Measurements from ENCODE around the gene QRICH2.
"Not testable (repeated sequence)": the region's sequence is repeated elsewhere in the genome, so short reads cannot be mapped to it uniquely, and the experiment has no call there.

The QRICH2 gene

GRCh38 chr17:76265624-76266243 is 42.3 kb downstream of the QRICH2 start:
- peak; percentile 41 for DNase-seq (ENCODE audit: low spot score)

DNA sequence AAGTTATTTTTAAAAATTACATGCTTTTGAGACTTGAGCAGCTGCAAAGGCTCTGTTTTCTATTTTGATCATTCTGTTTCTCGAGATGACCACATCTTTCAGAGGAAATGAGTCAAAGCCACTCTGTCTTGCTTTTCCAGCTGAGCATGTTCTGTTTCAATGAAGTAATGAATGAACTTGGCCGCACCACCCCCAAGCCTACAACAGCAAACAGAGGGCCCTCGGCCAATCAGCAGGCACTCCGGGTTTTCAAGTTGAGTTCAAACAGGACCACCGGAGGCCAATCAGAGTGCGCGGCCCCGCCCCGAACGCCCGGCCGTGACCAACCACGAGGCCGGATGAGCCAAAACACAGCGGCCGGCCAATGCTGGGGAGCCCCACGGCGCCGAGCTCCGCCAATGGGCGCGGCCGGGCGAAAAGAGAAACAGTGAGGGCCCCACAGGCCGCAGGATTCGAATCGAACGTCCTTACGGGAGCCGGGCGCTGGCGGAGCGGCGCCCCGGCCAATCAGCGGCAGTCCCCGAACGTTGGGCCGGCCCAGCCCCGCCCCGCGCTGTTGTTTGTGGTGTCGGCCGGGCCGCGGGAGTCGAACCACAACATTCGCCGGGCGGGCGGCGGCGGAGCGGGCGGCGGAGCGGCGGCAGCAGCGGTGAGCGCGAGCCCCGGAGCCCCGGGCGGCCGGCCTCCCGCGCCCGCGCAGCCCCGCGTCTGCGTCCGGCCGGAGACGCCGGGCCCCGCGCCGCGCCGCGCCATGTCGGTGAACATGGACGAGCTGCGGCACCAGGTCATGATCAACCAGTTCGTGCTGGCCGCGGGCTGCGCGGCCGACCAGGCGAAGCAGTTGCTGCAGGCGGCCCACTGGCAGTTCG is 43.1 kb downstream of the QRICH2 start, which contains the start of gene UBALD2:
Gene UBALD2 (plus strand): TSS at position 594 of the 869 bp plus-strand sequence. CDS start 158 bp downstream, at position 752.
- peak; percentile 100 for DNase-seq (ENCODE audit: low spot score)

DNA sequence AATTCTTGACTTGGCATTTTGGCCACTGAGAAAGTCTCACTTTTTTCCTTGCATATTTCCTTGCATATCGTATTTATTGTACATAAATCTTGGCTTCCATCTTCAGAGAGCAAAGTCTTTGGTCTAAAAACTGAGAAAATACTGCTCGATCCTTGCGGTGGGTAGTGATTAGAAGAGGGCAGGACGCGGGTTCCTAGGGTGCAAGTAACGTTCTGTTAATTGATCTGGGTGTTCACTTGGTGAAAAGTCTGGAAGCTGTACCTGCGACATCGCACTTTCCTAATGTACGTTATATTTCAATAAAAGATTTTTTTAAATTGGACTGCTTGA is 43.7 kb downstream of the QRICH2 start:
- no peak for DNase-seq (ENCODE audit: low spot score)

DNA sequence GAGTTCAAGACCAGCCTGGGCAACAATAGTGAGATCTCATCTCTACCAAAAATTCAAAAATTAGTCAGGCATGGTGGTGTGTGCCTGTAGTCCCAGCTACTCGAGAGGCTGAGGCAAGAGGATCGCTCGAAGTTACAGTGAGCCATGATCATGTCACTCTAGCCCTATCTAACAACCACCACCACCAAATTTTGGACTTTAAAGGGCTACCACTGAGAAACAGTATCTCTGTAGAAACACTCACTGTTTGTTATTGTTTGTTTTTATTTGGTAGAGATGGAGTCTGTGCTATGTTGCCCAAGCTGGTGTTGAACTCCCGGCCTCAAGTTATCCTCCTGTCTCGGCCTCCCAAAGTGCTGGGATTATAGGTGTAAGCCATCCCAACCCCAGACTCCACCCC is 44.2 kb downstream of the QRICH2 start:
- no peak for DNase-seq (ENCODE audit: low spot score)

- peak; percentile 88 for DNase-seq (ENCODE audit: low spot score)
Measured at GRCh38 chr17:76262732-76263344, 45.2 kb downstream of the QRICH2 start.

DNA sequence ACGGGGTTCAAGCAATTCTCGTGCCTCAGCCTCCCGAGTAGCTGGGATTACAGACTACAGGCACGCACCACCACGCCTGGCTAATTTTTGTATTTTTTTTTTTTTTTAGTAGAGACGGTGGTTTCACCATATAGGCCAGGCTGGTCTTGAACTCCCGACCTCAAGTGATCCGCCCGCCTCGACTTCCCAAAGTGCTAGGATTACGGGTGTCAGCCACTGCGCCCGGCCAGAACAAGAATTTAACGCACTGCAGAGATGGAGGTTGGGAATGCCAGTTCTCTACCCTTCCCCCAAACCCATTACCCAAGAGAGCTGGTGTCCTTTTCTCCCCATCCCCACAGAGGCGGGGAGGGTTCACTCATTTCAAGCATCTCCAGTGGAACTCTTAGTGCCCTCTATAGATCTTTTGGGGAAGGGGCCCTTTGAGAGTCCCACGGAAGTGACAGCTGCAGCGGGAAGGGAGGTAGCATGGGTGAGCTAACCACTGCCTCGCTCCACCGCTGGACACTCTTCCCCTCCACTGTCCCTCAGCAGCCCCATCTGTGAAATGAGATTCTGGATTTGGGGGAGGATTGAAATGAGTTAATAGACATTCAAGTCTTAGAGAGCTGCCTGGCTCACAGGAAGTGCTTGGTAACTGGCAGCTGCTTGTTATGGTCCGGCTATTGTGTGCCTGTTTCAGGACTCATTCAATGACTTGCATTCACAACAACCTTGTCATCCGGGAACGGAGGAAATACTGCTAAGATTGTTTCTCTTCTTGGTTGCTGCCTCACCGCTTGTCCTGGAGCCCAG is 46.5 kb downstream of the QRICH2 start:
- peak; percentile 73 for DNase-seq (ENCODE audit: low spot score)

DNA sequence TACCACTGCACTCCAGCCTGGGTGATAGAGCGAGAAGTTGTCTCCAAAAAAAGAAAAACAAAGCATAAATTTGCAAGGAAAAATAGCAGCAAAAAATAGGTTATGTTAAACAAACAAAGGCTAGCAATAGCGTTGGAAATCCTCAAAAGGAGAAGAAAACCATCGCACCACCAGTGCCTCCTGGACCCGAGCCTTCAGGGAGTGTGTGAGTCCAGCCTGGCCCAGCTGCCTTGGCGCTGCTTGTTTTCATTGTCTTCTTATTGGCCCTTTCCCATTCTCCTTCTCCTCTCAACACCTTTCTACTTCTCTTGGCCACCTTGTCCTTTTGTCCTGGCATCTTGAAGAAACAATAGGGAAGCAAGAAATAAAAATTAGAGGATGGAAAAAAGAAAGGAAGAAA is 47.4 kb downstream of the QRICH2 start:
- DNase-seq (ENCODE audit: low spot score) = no peak

GRCh38 chr17:76260220-76260619 is 47.9 kb downstream of the QRICH2 start:
- no peak for DNase-seq (ENCODE audit: low spot score)

- DNase-seq (ENCODE audit: low spot score) = not testable (repeated sequence)
Measured at GRCh38 chr17:76256430-76257050, 51.5 kb downstream of the QRICH2 start.

DNA sequence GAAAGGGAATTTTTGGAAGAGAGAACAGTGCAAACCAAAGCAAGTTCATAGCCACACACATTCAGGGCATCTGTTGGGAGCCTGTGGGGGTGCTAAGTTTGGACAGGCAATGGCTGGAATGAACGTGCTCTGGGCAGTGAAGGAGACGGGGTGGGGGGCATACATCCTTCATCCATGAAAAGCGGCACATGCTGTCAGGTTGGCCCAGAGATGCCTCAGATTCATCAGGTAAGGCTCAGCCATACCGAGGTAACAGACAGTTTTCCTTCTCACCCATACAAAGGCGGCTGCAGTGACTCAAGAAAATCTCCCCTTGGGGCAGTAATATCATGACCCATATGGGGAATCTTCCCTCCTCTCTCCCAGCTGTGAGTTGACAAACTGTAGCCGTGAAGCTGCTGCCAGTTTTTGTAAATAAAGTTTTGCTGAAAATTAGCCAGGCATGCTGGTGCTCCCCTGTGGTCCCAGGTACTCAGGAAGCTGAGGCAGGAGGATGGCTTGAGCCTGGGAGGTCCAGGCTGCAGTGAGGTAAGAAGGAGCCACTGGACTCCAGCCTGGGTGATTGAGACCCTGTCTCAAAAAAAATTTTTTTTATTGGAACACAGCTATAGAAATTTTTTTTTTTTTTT is 52.2 kb downstream of the QRICH2 start:
- no peak for DNase-seq (ENCODE audit: low spot score)

- no peak for DNase-seq (ENCODE audit: low spot score)
Measured at GRCh38 chr17:76254275-76254674, 53.8 kb downstream of the QRICH2 start.

DNA sequence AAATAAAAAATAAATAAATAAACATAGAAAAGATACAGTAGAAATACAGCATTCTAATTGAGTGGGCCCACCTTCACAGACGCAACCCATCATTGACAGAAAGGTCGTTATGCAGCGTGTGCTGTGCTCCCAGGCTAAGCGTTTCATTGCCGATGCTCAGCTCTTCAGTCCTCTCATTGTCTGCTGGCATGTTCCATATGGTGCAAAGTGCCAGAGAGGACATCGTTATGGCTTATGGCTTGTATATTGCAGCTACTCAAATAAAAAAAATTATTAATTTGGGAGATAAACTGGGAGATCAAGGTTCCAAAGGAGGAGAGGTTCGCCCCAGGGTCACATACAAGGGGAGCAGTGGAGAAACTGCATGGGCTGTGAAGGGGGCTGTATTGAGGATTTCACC is 54.2 kb downstream of the QRICH2 start:
- DNase-seq (ENCODE audit: low spot score) = no peak

DNA sequence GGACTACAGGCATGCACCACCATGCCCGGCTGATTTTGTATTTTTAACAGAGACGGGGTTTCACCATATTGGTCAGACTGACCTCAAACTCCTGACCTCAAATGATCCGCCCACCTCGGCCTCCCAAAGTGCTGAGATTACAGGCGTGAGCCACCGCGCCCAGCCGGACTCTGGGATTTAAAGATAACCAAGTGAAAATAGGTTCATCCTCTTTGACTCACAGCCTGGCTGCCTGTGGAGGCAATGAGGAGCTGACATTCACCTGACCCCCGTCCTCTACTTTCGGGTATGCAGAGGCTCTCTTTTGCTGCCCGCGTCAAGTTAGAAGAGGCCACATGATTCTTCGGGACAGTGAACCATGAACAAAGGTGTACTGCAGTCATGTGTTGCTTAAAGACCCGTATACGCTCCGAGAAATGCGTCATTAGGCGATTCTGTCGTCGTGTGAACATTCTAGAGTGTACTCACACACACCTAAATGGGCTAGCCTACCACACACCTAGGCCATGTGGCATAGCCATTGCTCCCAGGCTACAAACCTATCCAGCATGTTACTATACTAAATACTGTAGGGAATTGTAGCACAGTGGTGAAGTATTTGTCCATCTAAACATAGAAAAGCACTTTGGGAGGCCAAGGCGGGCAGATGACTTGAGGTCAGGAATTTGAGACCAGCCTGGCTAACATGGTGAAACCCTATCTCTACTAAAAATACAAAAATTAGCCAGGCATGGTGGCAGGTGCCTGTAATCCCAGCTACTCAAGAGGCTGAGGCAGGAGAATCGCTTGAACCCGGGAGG is 54.9 kb downstream of the QRICH2 start:
- DNase-seq (ENCODE audit: low spot score) = peak; percentile 21

- DNase-seq (ENCODE audit: low spot score) = peak; percentile 98
Measured at GRCh38 chr17:76252040-76252954, 55.8 kb downstream of the QRICH2 start.

DNA sequence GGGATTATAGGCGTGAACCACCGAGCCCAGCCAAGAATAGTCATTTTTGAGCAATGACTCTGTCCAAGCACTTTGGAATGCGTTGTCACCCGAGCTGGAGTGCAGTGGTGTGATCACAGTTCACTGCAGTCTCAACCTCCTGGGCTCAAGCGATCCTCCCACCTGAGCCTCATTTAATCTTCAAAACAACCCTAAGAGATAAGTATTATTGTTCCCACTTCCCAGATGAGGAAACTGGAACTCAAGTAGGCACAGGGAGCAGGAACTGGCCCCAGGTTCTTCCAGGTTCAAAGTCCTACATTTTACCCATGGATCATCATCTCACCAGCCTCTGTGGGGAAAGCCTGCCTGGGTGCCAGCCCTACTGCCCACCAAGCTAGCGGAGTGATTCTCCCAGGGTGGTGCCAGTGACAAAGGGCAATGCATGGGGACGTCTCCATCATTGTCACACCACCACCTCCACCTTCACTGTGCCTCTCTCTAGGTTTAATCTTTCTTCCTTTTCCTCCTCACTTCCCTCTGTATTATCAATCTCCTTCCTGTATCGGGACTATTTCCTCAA is 56.5 kb downstream of the QRICH2 start:
- DNase-seq (ENCODE audit: low spot score) = peak; percentile 56

- no peak for DNase-seq (ENCODE audit: low spot score)
Measured at GRCh38 chr17:76250141-76250540, 57.9 kb downstream of the QRICH2 start.

DNA sequence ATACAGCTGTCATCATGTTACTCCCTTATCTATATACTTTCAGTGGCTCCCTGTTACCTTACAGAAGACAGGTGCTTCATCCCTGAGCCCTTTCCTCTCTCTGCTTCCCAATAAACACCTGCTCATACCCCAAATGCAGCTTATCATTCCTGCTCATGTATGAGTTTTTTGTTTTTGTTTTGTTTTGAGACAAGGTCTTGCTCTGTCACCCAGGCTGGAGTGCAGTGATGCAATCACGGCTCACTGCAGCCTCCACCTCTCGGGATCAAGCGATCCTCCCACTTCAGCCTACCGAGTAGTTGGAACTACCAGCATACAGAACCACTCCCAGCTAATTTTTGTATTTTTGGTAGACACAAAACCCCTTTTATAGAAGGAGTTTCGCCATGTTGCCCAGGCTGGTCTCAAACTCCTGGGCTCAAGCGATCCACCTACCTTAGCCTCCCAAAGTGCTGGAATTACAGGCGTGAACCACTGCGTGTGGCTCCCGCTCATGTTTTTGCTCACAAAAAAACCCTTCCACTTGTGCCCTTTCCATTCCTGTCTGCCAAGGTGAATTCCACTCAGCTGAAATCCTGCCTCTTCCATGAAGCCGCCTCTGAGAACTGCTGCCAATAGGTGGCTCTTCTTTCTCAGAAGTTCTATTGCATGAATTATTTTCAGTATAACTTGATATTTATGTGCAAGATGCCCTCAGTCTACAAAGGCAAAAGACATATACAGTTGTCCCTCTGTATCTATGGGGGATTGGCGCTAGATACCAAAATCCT is 59.9 kb downstream of the QRICH2 start:
- DNase-seq (ENCODE audit: low spot score) = no peak

DNA sequence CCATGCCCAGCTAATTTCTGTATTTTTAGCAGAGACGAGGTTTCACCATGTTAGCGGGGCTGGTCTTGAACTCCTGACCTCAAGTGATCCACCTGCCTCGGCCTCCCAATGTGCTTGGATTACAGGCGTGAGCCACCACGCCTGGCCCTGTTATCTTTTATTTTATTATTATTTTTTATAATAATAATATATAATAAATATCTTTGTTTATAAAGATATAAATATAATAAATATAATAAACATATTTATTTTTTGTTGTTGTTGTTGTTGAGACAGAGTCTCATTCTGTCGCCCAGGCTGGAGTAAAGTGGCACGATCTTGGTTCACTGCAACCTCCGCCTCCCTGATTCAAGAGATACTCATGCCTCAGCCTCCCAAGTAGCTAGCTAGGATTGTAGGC is 60.8 kb downstream of the QRICH2 start:
- no peak for DNase-seq (ENCODE audit: low spot score)

All from kidney tubule cell (primary cell).